Fibroblast of mammary gland (primary cell): ENCODE results near the gene DNAJC30.
"Not testable (repeated sequence)": the region's sequence is repeated elsewhere in the genome, so short reads cannot be mapped to it uniquely, and the experiment has no call there.

Experiments
- DNase-seq: peaks from one replicate; pipeline ENCODE4 v3.0.0-alpha.2; 2010; ENCODE audit warnings: low read depth
- H3K4me3 ChIP-seq: 2 replicates; pipeline ENCODE4 v1.5.1; 2011; ENCODE audit warnings: low read depth, mild to moderate bottlenecking, low read length, moderate library complexity; ENCODE audit not compliant: control insufficient read depth
- CTCF ChIP-seq: conservative IDR thresholded peaks from 2 replicates; pipeline ENCODE4 v1.5.1; 2011; ENCODE audit warnings: low read depth, low read length, inconsistent platforms; ENCODE audit not compliant: control insufficient read depth, insufficient read depth

Gene DNAJC30

GRCh38 chr7:73683788-73684693, 788 bp upstream of the DNAJC30 start:
- H3K4me3 ChIP-seq = peak overlapping the region; percentile 99
- TF ChIP-seq CTCF = no peak
- peak; percentile 20 for DNase-seq

GRCh38 chr7:73682745-73683055, 553 bp downstream of the DNAJC30 start:
- TF ChIP-seq CTCF = no peak
- DNase-seq = no peak
- H3K4me3 ChIP-seq = peak overlapping the region; percentile 99

- no peak for TF ChIP-seq CTCF
- peak; percentile 59 for DNase-seq
- no peak overlapping the region for H3K4me3 ChIP-seq
Measured at GRCh38 chr7:73681031-73681430, 2.2 kb downstream of the DNAJC30 start.

GRCh38 chr7:73680501-73680900, 2.8 kb downstream of the DNAJC30 start:
- no peak for DNase-seq
- no peak for TF ChIP-seq CTCF
- no peak overlapping the region for H3K4me3 ChIP-seq

GRCh38 chr7:73679709-73680108, 3.5 kb downstream of the DNAJC30 start:
- DNase-seq = no peak
- no peak overlapping the region for H3K4me3 ChIP-seq
- TF ChIP-seq CTCF = no peak

- no peak for TF ChIP-seq CTCF
- H3K4me3 ChIP-seq = no peak overlapping the region
- no peak for DNase-seq
Measured at GRCh38 chr7:73678862-73679261, 4.4 kb downstream of the DNAJC30 start.

- not testable (repeated sequence) for H3K4me3 ChIP-seq, DNase-seq
Measured at GRCh38 chr7:73676062-73676461, 7.2 kb downstream of the DNAJC30 start.
